ENCODE results near the gene CISH. TPM values are rescaled to one million over a fixed set of nuclear protein-coding genes. Genes with fewer than 3 reads are reported as not detected.
A peak's percentile ranks its signal among the peaks of the same experiment; 100 is the strongest.

The CISH gene
- total RNA-seq = 6.1 TPM

GRCh38 chr3:50611464-50612233 is at the start of gene CISH:
CISH (minus strand) TSS chr3:50611774; CDS start chr3:50611650, 124 bp downstream.
- DNase-seq (ENCODE audit: low spot score in 2 of 2) = peak; percentile 80 to 97
- H3K27ac ChIP-seq = peak within 1 kb of the TSS; percentile 70 to 79
- no peaks in the 10 kb centered on the region for H3K9me3 ChIP-seq
- intact Hi-C loops (cut with DNase I) = loop anchor here (1.0 to 10.0 kb wide), 5 partner anchors 9 to 1353 kb away; partner anchors contain the start of genes MANF, PCBP4 and TMEM115
- H3K36me3 ChIP-seq = peaks cover 10 to 16% of the 10 kb centered on the region in 2 donors
- H3K4me3 ChIP-seq = peak within 1 kb of the TSS; percentile 74 to 76
- TF ChIP-seq CTCF (IDR thresholded peaks at IDR 0.05) = peak in 2 of 3 experiments; percentile 35 to 39
- no peaks in the 10 kb centered on the region for H3K27me3 ChIP-seq
- peaks cover 3 to 18% of the 10 kb centered on the region in 2 donors for H3K4me1 ChIP-seq

GRCh38 chr3:50660386-50660785 is 48.8 kb upstream of the CISH start:
- no peak for TF ChIP-seq CTCF (IDR thresholded peaks at IDR 0.05)
- peak in 1 of 2 donors; percentile 24 for DNase-seq (ENCODE audit: low spot score in 2 of 2)
- H3K27me3 ChIP-seq = no peaks in the 10 kb centered on the region
- intact Hi-C loops (cut with DNase I) = no loop called here
- H3K27ac ChIP-seq = no peak overlapping the region
- no peaks in the 10 kb centered on the region for H3K4me1 ChIP-seq
- H3K36me3 ChIP-seq = no peaks in the 10 kb centered on the region
- H3K9me3 ChIP-seq = no peaks in the 10 kb centered on the region
- H3K4me3 ChIP-seq = no peak overlapping the region

- no peak overlapping the region for H3K27ac ChIP-seq
- H3K36me3 ChIP-seq = no peaks in the 10 kb centered on the region
- H3K27me3 ChIP-seq = no peaks in the 10 kb centered on the region
- no peak for TF ChIP-seq CTCF (IDR thresholded peaks at IDR 0.05)
- DNase-seq (ENCODE audit: low spot score in 2 of 2) = peak in 1 of 2 donors; percentile 19
- H3K4me1 ChIP-seq = no peaks in the 10 kb centered on the region
- H3K9me3 ChIP-seq = no peaks in the 10 kb centered on the region
- H3K4me3 ChIP-seq = no peak overlapping the region
- intact Hi-C loops (cut with DNase I) = no loop called here
These were observed 47.3 kb upstream of the CISH start for GRCh38 chr3:50658831-50659230.

GRCh38 chr3:50658416-50658815 is 46.8 kb upstream of the CISH start:
- no peak for DNase-seq (ENCODE audit: low spot score in 2 of 2)
- intact Hi-C loops (cut with DNase I) = no loop called here
- H3K36me3 ChIP-seq = no peaks in the 10 kb centered on the region
- no peak for TF ChIP-seq CTCF (IDR thresholded peaks at IDR 0.05)
- no peaks in the 10 kb centered on the region for H3K9me3 ChIP-seq
- no peaks in the 10 kb centered on the region for H3K4me1 ChIP-seq
- H3K4me3 ChIP-seq = no peak overlapping the region
- H3K27ac ChIP-seq = no peak overlapping the region
- H3K27me3 ChIP-seq = no peaks in the 10 kb centered on the region

- intact Hi-C loops (cut with DNase I) = no loop called here
- Histone ChIP-seq H3K27ac (no peak overlapping the region), H3K27me3 (no peaks in the 10 kb centered on the region), H3K9me3 (no peaks in the 10 kb centered on the region), H3K4me3 (no peak overlapping the region), H3K4me1 (no peaks in the 10 kb centered on the region), H3K36me3 (no peaks in the 10 kb centered on the region)
- no peak for DNase-seq (ENCODE audit: low spot score in 2 of 2)
- no peak for TF ChIP-seq CTCF (IDR thresholded peaks at IDR 0.05)
These were observed 46.2 kb upstream of the CISH start for GRCh38 chr3:50657816-50658215.
